KMS-11 (cell line): Measurements from ENCODE around the gene EML1.
"Not testable (repeated sequence)": the region's sequence is repeated elsewhere in the genome, so short reads cannot be mapped to it uniquely, and the experiment has no call there.

Source experiments
- H2AFZ ChIP-seq: fragments of 200-600 bp; sonication (generic); 2 replicates; pipeline ENCODE4 v1.6.1; 2016; ENCODE audit warnings: antibody characterized with exemption, mixed run types, low read depth
- H3K27ac ChIP-seq: fragments of 200-600 bp; sonication (generic); 2 replicates; pipeline ENCODE4 v1.6.1; 2016; ENCODE audit warnings: mild to moderate bottlenecking, mixed run types
- H3K27me3 ChIP-seq: fragments of 200-600 bp; sonication (generic); 2 replicates; pipeline ENCODE4 v1.6.1; 2017; ENCODE audit warnings: mild to moderate bottlenecking, low read depth, mixed run types, moderate library complexity; ENCODE audit not compliant: insufficient read depth
- H3K36me3 ChIP-seq: fragments of 200-600 bp; sonication (generic); 2 replicates; pipeline ENCODE4 v1.6.1; 2017; ENCODE audit warnings: mild to moderate bottlenecking, mixed run types; ENCODE audit not compliant: insufficient read depth
- H3K4me1 ChIP-seq: fragments of 200-600 bp; sonication (generic); 2 replicates; pipeline ENCODE4 v1.6.1; 2016; ENCODE audit warnings: mild to moderate bottlenecking, low read depth, mixed run types; ENCODE audit not compliant: poor library complexity, severe bottlenecking
- H3K4me2 ChIP-seq: fragments of 200-600 bp; sonication (generic); 2 replicates; pipeline ENCODE4 v1.7.0; 2016; ENCODE audit warnings: mild to moderate bottlenecking, mixed run types
- H3K4me3 ChIP-seq: fragments of 200-600 bp; sonication (generic); IDR thresholded peaks from 2 replicates; pipeline ENCODE4 v1.6.1; 2017; ENCODE audit warnings: low read depth, low read length, mixed read lengths; ENCODE audit not compliant: insufficient read depth
- H3K79me2 ChIP-seq: fragments of 200-600 bp; sonication (generic); 2 replicates; pipeline ENCODE4 v1.6.1; 2016; ENCODE audit warnings: low read depth, mixed run types; ENCODE audit not compliant: insufficient read depth
- H3K9ac ChIP-seq: fragments of 200-600 bp; sonication (generic); 2 replicates; pipeline ENCODE4 v1.6.1; 2016; ENCODE audit warnings: mild to moderate bottlenecking, mixed run types
- H4K20me1 ChIP-seq: fragments of 200-600 bp; sonication (generic); 2 replicates; pipeline ENCODE4 v1.6.1; 2016; ENCODE audit warnings: mild to moderate bottlenecking, mixed run types; ENCODE audit not compliant: insufficient read depth
- CTCF ChIP-seq: fragments of 200-600 bp; sonication (generic); conservative IDR thresholded peaks from 2 replicates; pipeline ENCODE4 v1.6.1; 2017; ENCODE audit warnings: low read depth, mild to moderate bottlenecking, antibody characterized with exemption, low read length, moderate library complexity, mixed read lengths

The EML1 gene

GRCh38 chr14:99758872-99759545 is 34.2 kb upstream of the EML1 start:
- H3K4me1 ChIP-seq = no peaks in the 10 kb centered on the region
- no peak overlapping the region for H3K4me3 ChIP-seq
- H3K36me3 ChIP-seq = no peaks in the 10 kb centered on the region
- H3K27ac ChIP-seq = no peak overlapping the region
- no peak overlapping the region for H2AFZ ChIP-seq
- H3K4me2 ChIP-seq = no peak overlapping the region
- no peaks in the 10 kb centered on the region for H3K79me2 ChIP-seq
- H4K20me1 ChIP-seq = no peaks in the 10 kb centered on the region
- no peak overlapping the region for H3K9ac ChIP-seq
- no peak for TF ChIP-seq CTCF
- no peaks in the 10 kb centered on the region for H3K27me3 ChIP-seq

- H3K27ac ChIP-seq = no peak overlapping the region
- H3K79me2 ChIP-seq = no peaks in the 10 kb centered on the region
- H3K36me3 ChIP-seq = no peaks in the 10 kb centered on the region
- H3K4me1 ChIP-seq = no peaks in the 10 kb centered on the region
- no peak overlapping the region for H3K4me3 ChIP-seq
- no peak overlapping the region for H3K4me2 ChIP-seq
- no peak overlapping the region for H3K9ac ChIP-seq
- H3K27me3 ChIP-seq = no peaks in the 10 kb centered on the region
- TF ChIP-seq CTCF = no peak
- no peak overlapping the region for H2AFZ ChIP-seq
- no peaks in the 10 kb centered on the region for H4K20me1 ChIP-seq
These were observed 33.7 kb upstream of the EML1 start for GRCh38 chr14:99759546-99759925.

- Histone ChIP-seq H3K4me1 (no peaks in the 10 kb centered on the region), H3K27me3 (no peaks in the 10 kb centered on the region), H4K20me1 (no peaks in the 10 kb centered on the region), H3K27ac (no peak overlapping the region), H3K9ac (no peak overlapping the region), H3K4me3 (no peak overlapping the region), H3K4me2 (no peak overlapping the region), H2AFZ (no peak overlapping the region), H3K79me2 (no peaks in the 10 kb centered on the region), H3K36me3 (no peaks in the 10 kb centered on the region)
- TF ChIP-seq CTCF = no peak
These were observed 32.4 kb upstream of the EML1 start for GRCh38 chr14:99760817-99761216.

GRCh38 chr14:99762911-99763310 is 30.3 kb upstream of the EML1 start:
- not testable (repeated sequence) for H3K4me3 ChIP-seq, H3K36me3 ChIP-seq, H3K27me3 ChIP-seq, H2AFZ ChIP-seq, H3K27ac ChIP-seq, H3K4me1 ChIP-seq, H4K20me1 ChIP-seq, H3K4me2 ChIP-seq, H3K9ac ChIP-seq, H3K79me2 ChIP-seq

GRCh38 chr14:99763527-99764221 is 29.5 kb upstream of the EML1 start:
- H3K27ac ChIP-seq = no peak overlapping the region
- H3K79me2 ChIP-seq = no peaks in the 10 kb centered on the region
- no peak for TF ChIP-seq CTCF
- H3K9ac ChIP-seq = no peak overlapping the region
- no peaks in the 10 kb centered on the region for H3K36me3 ChIP-seq
- H3K4me2 ChIP-seq = no peak overlapping the region
- H3K4me1 ChIP-seq = no peaks in the 10 kb centered on the region
- no peak overlapping the region for H2AFZ ChIP-seq
- H3K27me3 ChIP-seq = no peaks in the 10 kb centered on the region
- H4K20me1 ChIP-seq = no peaks in the 10 kb centered on the region
- no peak overlapping the region for H3K4me3 ChIP-seq
